ENCODE measurements around the gene EPHA6. TPM values are rescaled to one million over a fixed set of nuclear protein-coding genes. Genes with fewer than 3 reads are reported as not detected.

The EPHA6 gene
- total and polyA plus RNA-seq, 9 of the 15 experiments (the other 6 are each of a cell fraction or from before 2014, with no cell fraction given): not detected

GRCh38 chr3:97736928-97737327, 922.5 kb downstream of the EPHA6 start:
- CTCF ChIA-PET (ENCODE audit: low intra/inter-chr PET ratio): no interaction called here

More at GRCh38 chr3:97736928-97737327, 922.5 kb downstream of the EPHA6 start:
- TF ChIP-seq NELFE (IDR thresholded peaks at IDR 0.05; ENCODE audit: insufficient read depth, insufficient read length) (no peak), MCM7 (IDR thresholded peaks at IDR 0.05) (no peak), ARNT (IDR thresholded peaks at IDR 0.05) (no peak), ZBTB26 (CRISPR knock-in tag; IDR thresholded peaks at IDR 0.05) (no peak), POLR2A (conservative IDR thresholded peaks at IDR 0.05) (no peak), SAFB2 (IDR thresholded peaks at IDR 0.05; ENCODE audit: borderline replicate concordance, low read depth, low read length, severe bottlenecking) (no peak), YBX1 (IDR thresholded peaks at IDR 0.05) (no peak), RBFOX2 (IDR thresholded peaks at IDR 0.05; ENCODE audit: low read depth, low read length) (no peak), HMGN3 (IDR thresholded peaks at IDR 0.05; ENCODE audit: borderline replicate concordance, extremely low read depth, insufficient read length, low read depth, low read length) (no peak)
- TF ChIP-seq, protein P1, sequence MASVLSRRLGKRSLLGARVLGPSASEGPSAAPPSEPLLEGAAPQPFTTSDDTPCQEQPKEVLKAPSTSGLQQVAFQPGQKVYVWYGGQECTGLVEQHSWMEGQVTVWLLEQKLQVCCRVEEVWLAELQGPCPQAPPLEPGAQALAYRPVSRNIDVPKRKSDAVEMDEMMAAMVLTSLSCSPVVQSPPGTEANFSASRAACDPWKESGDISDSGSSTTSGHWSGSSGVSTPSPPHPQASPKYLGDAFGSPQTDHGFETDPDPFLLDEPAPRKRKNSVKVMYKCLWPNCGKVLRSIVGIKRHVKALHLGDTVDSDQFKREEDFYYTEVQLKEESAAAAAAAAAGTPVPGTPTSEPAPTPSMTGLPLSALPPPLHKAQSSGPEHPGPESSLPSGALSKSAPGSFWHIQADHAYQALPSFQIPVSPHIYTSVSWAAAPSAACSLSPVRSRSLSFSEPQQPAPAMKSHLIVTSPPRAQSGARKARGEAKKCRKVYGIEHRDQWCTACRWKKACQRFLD (CRISPR knock-in tag; IDR thresholded peaks at IDR 0.05): no peak
- TF ChIP-seq, protein P2, sequence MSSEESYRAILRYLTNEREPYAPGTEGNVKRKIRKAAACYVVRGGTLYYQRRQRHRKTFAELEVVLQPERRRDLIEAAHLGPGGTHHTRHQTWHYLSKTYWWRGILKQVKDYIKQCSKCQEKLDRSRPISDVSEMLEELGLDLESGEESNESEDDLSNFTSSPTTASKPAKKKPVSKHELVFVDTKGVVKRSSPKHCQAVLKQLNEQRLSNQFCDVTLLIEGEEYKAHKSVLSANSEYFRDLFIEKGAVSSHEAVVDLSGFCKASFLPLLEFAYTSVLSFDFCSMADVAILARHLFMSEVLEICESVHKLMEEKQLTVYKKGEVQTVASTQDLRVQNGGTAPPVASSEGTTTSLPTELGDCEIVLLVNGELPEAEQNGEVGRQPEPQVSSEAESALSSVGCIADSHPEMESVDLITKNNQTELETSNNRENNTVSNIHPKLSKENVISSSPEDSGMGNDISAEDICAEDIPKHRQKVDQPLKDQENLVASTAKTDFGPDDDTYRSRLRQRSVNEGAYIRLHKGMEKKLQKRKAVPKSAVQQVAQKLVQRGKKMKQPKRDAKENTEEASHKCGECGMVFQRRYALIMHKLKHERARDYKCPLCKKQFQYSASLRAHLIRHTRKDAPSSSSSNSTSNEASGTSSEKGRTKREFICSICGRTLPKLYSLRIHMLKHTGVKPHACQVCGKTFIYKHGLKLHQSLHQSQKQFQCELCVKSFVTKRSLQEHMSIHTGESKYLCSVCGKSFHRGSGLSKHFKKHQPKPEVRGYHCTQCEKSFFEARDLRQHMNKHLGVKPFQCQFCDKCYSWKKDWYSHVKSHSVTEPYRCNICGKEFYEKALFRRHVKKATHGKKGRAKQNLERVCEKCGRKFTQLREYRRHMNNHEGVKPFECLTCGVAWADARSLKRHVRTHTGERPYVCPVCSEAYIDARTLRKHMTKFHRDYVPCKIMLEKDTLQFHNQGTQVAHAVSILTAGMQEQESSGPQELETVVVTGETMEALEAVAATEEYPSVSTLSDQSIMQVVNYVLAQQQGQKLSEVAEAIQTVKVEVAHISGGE (CRISPR knock-in tag; IDR thresholded peaks at IDR 0.05): no peak
- Histone ChIP-seq H3K4me1 (replicated peaks in 1 of 2; ENCODE audit: control insufficient read depth in 2 of 2, insufficient read depth in 2 of 2, low read length in 2 of 2) (no peaks in the 10 kb centered on the region), H3K27me3 (ENCODE audit: control insufficient read depth in 2 of 2, insufficient read depth in 2 of 2, low read length in 2 of 2) (no peaks in the 10 kb centered on the region), H3K4me2 (ENCODE audit: insufficient read depth, low read length) (no peak overlapping the region), H3K36me3 (ENCODE audit: control insufficient read depth, insufficient read depth, low read length) (no peaks in the 10 kb centered on the region), H2AFZ (ENCODE audit: low read depth, low read length) (no peak overlapping the region), H3K9me3 (replicated peaks; ENCODE audit: control insufficient read depth, insufficient read depth, low read depth, low read length) (no peaks in the 10 kb centered on the region), H4K20me1 (replicated peaks; ENCODE audit: control insufficient read depth, insufficient read depth, low read length) (no peaks in the 10 kb centered on the region), H3K9me1 (ENCODE audit: control insufficient read depth, insufficient read depth, low read length) (no peaks in the 10 kb centered on the region), H3K27ac (ENCODE audit: extremely low read depth, low read depth, low read length) (no peak overlapping the region), H3K4me3 (no peak overlapping the region), H3K9ac (ENCODE audit: insufficient read depth in 1 of 2, low read depth in 2 of 2, low read length in 2 of 2) (no peak overlapping the region), H3K79me2 (ENCODE audit: control insufficient read depth, insufficient read depth, low read length) (no peaks in the 10 kb centered on the region)
- 0% methylated on average over 3 of the region's 3 CpGs for WGBS (ENCODE audit: insufficient coverage, low coverage, missing lambda C conversion rate)
- no peak for ATAC-seq
- no TSS peak for BruUV-seq (replicated peaks)
- in situ Hi-C loops (cut with MboI) (no loop called here), intact Hi-C loops (cut with micrococcal nuclease) (no loop called here)
- POLR2A ChIA-PET: no interaction called here
- FAIRE-seq: no peak
- no peak for DNase-seq (ENCODE audit: extremely low read depth in 1 of 4, low spot score in 3 of 4)

All from K562 (cell line).